ENCODE results near the gene AREL1.

DNA sequence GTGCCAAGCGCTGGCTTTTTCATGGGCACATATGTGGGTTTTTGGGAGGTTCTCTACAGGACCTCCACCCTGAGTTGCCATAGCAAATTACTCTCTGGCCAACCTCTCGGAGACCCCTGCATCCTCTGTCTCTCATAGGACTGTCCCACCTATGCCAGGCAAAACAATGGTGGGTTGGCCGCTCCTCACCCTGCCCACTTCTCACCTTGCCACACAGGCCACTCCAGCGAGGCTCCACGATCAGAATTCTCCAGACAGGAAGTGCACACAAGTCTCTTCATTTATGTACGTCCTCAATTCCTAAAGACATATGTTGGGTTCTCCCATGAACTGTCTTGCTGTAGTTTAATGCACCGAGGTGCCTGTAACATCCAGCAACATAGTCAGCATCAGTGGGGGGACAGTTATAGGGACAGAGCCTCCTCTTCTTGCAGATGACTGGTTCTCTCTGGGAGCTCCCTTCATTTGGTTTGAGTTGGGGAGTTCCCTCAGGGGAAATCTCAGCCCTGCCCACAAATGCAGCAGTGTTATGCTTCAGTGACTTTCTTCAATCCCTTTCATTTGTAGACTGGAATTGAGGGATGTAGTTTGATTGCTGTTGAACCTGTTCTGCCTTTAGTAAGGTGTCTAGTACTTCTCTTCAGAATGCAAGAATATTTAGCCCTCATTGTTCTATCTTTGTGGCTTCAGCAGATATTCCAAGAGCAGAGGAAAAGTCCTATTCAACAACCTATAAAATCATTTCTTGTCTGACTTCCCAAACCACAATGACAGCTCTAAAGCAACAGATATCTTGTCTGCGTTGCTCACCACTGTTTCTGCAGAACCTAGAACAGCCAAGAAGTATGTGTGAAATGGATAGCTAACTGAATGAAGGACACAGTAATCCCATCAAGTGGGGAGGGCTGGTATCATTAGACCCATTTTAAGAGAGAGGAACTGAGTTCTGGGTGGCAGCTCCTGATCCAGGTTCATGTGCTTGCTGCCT, 98.1 kb downstream of the AREL1 start:
- no peak for TF ChIP-seq TAF1 (IDR thresholded peaks at IDR 0.05; ENCODE audit: borderline replicate concordance, low read depth, low read length)
- TF ChIP-seq POLR2AphosphoS5 (IDR thresholded peaks at IDR 0.05; ENCODE audit: low read depth, low read length): no peak
- TF ChIP-seq POLR2A (IDR thresholded peaks at IDR 0.05; ENCODE audit: low read depth, low read length): no peak
